K562 (cell line): ENCODE data around the gene RNF40. TPM values are rescaled to one million over a fixed set of nuclear protein-coding genes. Genes with fewer than 3 reads are reported as not detected.
"Not testable (repeated sequence)": the region's sequence is repeated elsewhere in the genome, so short reads cannot be mapped to it uniquely, and the experiment has no call there.

Experiments used
- ATAC-seq: fragments of 200-7000 bp; cut with Tn5 transposase; 3 replicates; pipeline ENCODE4 v1.9.1; 2020; ENCODE audit warnings: moderate library complexity
- BruUV-seq: library from RNA; stranded (reverse); fragments of 400-500 nt; replicated peaks from 2 replicates; lab custom pipeline; 2021; lab: Mats Ljungman, UMichigan
- CTCF ChIA-PET: fragments of 300-600 bp; formaldehyde crosslinking; extraction: SDS; loops from one replicate; lab custom pipeline; 2021; ENCODE audit warnings: low intra/inter-chr PET ratio; lab: Yijun Ruan, JAX
- POLR2A ChIA-PET: fragments of 300-600, 350-650 bp; sonication (Branson Sonifier 250); formaldehyde crosslinking; extraction: SDS; loops from one replicate; lab custom pipeline; 2021; ENCODE audit warnings: antibody characterized with exemption, inconsistent platforms; lab: Yijun Ruan, JAX
- DNase-seq, 4 experiments: peaks; one replicate each; pipeline versions ENCODE4 v3.0.0 to v3.0.0-alpha.2; 2011 to 2018; ENCODE audit warnings: low spot score in 3 of 4, mixed read lengths in 3 of 4; ENCODE audit errors: extremely low read depth in 1 of 4
- FAIRE-seq: peaks from 2 replicates; lab custom pipeline; 2011; peaks lifted over from hg19 to GRCh38; lab: Jason Lieb, UNC
- H2AFZ ChIP-seq: 2 replicates; pipeline ENCODE4 v1.6.0; 2011; ENCODE audit warnings: low read depth, low read length, control low read depth, inconsistent platforms
- H3K27ac ChIP-seq: fragments of 200-600 bp; 3 replicates; pipeline ENCODE4 v1.8.0; 2011; ENCODE audit warnings: low read depth, mild to moderate bottlenecking, control low read depth, inconsistent platforms, low read length, moderate library complexity, mixed read lengths; ENCODE audit errors: extremely low read depth
- H3K27me3 ChIP-seq, 2 experiments: fragments of 300-600 bp in 1 of 2; 2 replicates in 1 of 2; 3 replicates in 1 of 2; pipeline versions ENCODE4 v1.6.0 to v1.8.0; 2011; ENCODE audit warnings: inconsistent platforms in 2 of 2, low read length in 2 of 2, mild to moderate bottlenecking in 1 of 2, mixed read lengths in 1 of 2, moderate library complexity in 1 of 2; ENCODE audit not compliant: control insufficient read depth in 2 of 2, insufficient read depth in 2 of 2
- H3K36me3 ChIP-seq: fragments of 300-600 bp; 3 replicates; pipeline ENCODE4 v1.8.0; 2011; ENCODE audit warnings: mild to moderate bottlenecking, low read length, inconsistent platforms; ENCODE audit not compliant: control insufficient read depth, insufficient read depth
- H3K4me1 ChIP-seq, 2 experiments: fragments of 200-600 bp in 1 of 2; replicated peaks in 1 of 2; 2 replicates in 1 of 2; 3 replicates in 1 of 2; pipeline versions ENCODE4 v1.5.1 to v1.8.0; 2011; ENCODE audit warnings: inconsistent platforms in 2 of 2, low read length in 2 of 2, mild to moderate bottlenecking in 1 of 2, mixed read lengths in 1 of 2, moderate library complexity in 1 of 2; ENCODE audit not compliant: control insufficient read depth in 2 of 2, insufficient read depth in 2 of 2
- H3K4me2 ChIP-seq: 2 replicates; pipeline ENCODE4 v1.6.1; 2011; ENCODE audit warnings: low read length, control low read depth, inconsistent platforms, mixed read lengths; ENCODE audit not compliant: insufficient read depth
- H3K4me3 ChIP-seq: fragments of 200-600 bp; sonication (generic), shearing (Covaris generic); 2 replicates; pipeline ENCODE4 v1.5.1; 2016; ENCODE audit warnings: control low read depth, inconsistent platforms
- H3K79me2 ChIP-seq: fragments of 200-600 bp; 3 replicates; pipeline ENCODE4 v1.8.0; 2011; ENCODE audit warnings: low read length, inconsistent platforms; ENCODE audit not compliant: control insufficient read depth, insufficient read depth
- H3K9ac ChIP-seq, 2 experiments: 2 replicates each; pipeline versions ENCODE4 v1.6.0 to v1.6.1; 2011; ENCODE audit warnings: low read depth in 2 of 2, low read length in 2 of 2, control low read depth in 1 of 2, inconsistent platforms in 1 of 2, mild to moderate bottlenecking in 1 of 2, mixed read lengths in 1 of 2; ENCODE audit not compliant: insufficient read depth in 1 of 2
- H3K9me1 ChIP-seq: one replicate; pipeline ENCODE4 v1.6.0; 2011; ENCODE audit warnings: inconsistent platforms, mild to moderate bottlenecking, low read length, moderate library complexity; ENCODE audit not compliant: control insufficient read depth, insufficient read depth
- H3K9me3 ChIP-seq: replicated peaks from 2 replicates; pipeline ENCODE4 v1.5.1; 2011; ENCODE audit warnings: low read depth, low read length, inconsistent platforms; ENCODE audit not compliant: control insufficient read depth, insufficient read depth
- H4K20me1 ChIP-seq: replicated peaks from 2 replicates; pipeline ENCODE4 v1.6.1; 2011; ENCODE audit warnings: low read length, inconsistent platforms, mixed read lengths; ENCODE audit not compliant: control insufficient read depth, insufficient read depth
- ARID1B ChIP-seq: fragments of 450-650 bp; IDR thresholded peaks from 2 replicates; pipeline ENCODE4 v1.6.1; 2016; ENCODE audit warnings: antibody characterized with exemption, mild to moderate bottlenecking, inconsistent platforms
- CTBP1 ChIP-seq: fragments of 450-650 bp; IDR thresholded peaks from 2 replicates; pipeline ENCODE4 v1.6.1; 2016; ENCODE audit warnings: borderline replicate concordance
- HDAC1 ChIP-seq, 2 experiments: fragments of 450-650 bp; IDR thresholded peaks; 2 replicates each; pipeline ENCODE4 v1.6.1; 2016 to 2017; ENCODE audit warnings: inconsistent platforms in 1 of 2, mild to moderate bottlenecking in 1 of 2, moderate library complexity in 1 of 2
- LEF1 ChIP-seq: fragments of 450-650 bp; IDR thresholded peaks from 2 replicates; pipeline ENCODE4 v1.6.1; 2016; ENCODE audit warnings: mild to moderate bottlenecking
- RB1 ChIP-seq: fragments of 450-650 bp; IDR thresholded peaks from 2 replicates; pipeline ENCODE4 v1.6.1; 2017; ENCODE audit warnings: low read depth, mild to moderate bottlenecking
- RCOR1 ChIP-seq, 2 experiments: IDR thresholded peaks; 2 replicates each; pipeline ENCODE4 v1.6.1; 2012; ENCODE audit warnings: low read depth in 2 of 2, low read length in 2 of 2, borderline replicate concordance in 1 of 2, improper control_type of control experiment in 1 of 2
- SMARCE1 ChIP-seq: fragments of 450-650 bp; IDR thresholded peaks from 2 replicates; pipeline ENCODE4 v1.7.1; 2016; ENCODE audit warnings: mild to moderate bottlenecking
- SOX6 ChIP-seq: fragments of 450-650 bp; IDR thresholded peaks from 2 replicates; pipeline ENCODE4 v1.6.1; 2014; ENCODE audit warnings: mild to moderate bottlenecking
- ZBTB33 ChIP-seq: sonication (generic); formaldehyde crosslinking; IDR thresholded peaks from 2 replicates; pipeline ENCODE4 v1.8.1; 2023; ENCODE audit warnings: mild to moderate bottlenecking, missing genetic modification reagents
- WGBS: fragments of 100-300 bp; shearing (Covaris generic); methylation state at CpG from one replicate; pipeline ENCODE4 v1.1.6; 2016; ENCODE audit warnings: low coverage, mixed read lengths; ENCODE audit not compliant: insufficient coverage; ENCODE audit errors: missing lambda C conversion rate; 5-methylcytosine and 5-hydroxymethylcytosine counted together
- in situ Hi-C: fragments of 300-500 bp; cut with MboI; formaldehyde crosslinking; loops from 4 replicates; pipeline ENCODE4 v1.15.0; 2018; ENCODE audit warnings: inconsistent platforms, mixed read lengths
- intact Hi-C: fragments of 100-400 bp; cut with micrococcal nuclease; formaldehyde crosslinking; loops from 2 replicates; pipeline ENCODE4 v1.14.2; 2022
- polyA plus RNA-seq, 8 experiments: library from polyadenylated mRNA; depleted of rRNA in 4 of 8; stranded (reverse) in 5 of 8; unstranded in 3 of 8; fragments of >200 nt; fragmentation: Nextera tagmentation in 2 of 8; fragmentation: Illumina TruSeq in 1 of 8; extraction: Ambion mirVana in 2 of 8; extraction: Trizol in 1 of 8; gene quantifications; 2 replicates each; pipeline versions ENCODE4 v1.2.1 to v1.2.3, GENCODE V29; 2011 to 2014; ENCODE audit warnings: inconsistent platforms in 1 of 8, missing spikeins in 1 of 8
- total RNA-seq, 7 experiments: library from RNA; depleted of rRNA in 6 of 7; stranded (reverse); fragments of >200 nt in 6 of 7; fragmentation: Illumina TruSeq in 2 of 7; extraction: Trizol in 2 of 7; gene quantifications; 2 replicates each; pipeline versions ENCODE4 v1.2.1 to v1.2.3, GENCODE V29; 2011 to 2021; ENCODE audit warnings: low replicate concordance in 1 of 7
- TF ChIP-seq, protein P1 (sequence below): fragments of 450-650 bp; IDR thresholded peaks from 2 replicates; pipeline ENCODE4 v1.6.1; 2016
- TF ChIP-seq, protein P2 (sequence below): fragments of 200-800 bp; sonication (Bioruptor generic); IDR thresholded peaks from 2 replicates; pipeline ENCODE4 v1.6.1; 2017; ENCODE audit warnings: missing genetic modification characterization, missing compliant biosample characterization

The RNF40 gene
- total and polyA plus RNA-seq, 9 of the 15 experiments (the other 6 are each of a cell fraction or from before 2014, with no cell fraction given): 6.2 to 129 (median 81.5) TPM

- peak; percentile 76 for TF ChIP-seq ARID1B
- TF ChIP-seq CTBP1: peak; percentile 36; the same call in 1 of the 2 replicates
- TF ChIP-seq ZBTB33 (CRISPR knock-in tag): 0 out of 2 replicates have a peak, but pooled peaks have one; percentile 19
- TF ChIP-seq LEF1: peak; percentile 76
- TF ChIP-seq SOX6: peak; percentile 17; the same call in 1 of the 2 replicates
- TF ChIP-seq RCOR1 (IDR thresholded peaks at IDR 0.05; ENCODE audit: borderline replicate concordance in 1 of 2, low read depth in 2 of 2, low read length in 2 of 2): peak in 1 of 2 experiments; percentile 54; a peak in 1 of 4 replicates
- TF ChIP-seq, protein P1, sequence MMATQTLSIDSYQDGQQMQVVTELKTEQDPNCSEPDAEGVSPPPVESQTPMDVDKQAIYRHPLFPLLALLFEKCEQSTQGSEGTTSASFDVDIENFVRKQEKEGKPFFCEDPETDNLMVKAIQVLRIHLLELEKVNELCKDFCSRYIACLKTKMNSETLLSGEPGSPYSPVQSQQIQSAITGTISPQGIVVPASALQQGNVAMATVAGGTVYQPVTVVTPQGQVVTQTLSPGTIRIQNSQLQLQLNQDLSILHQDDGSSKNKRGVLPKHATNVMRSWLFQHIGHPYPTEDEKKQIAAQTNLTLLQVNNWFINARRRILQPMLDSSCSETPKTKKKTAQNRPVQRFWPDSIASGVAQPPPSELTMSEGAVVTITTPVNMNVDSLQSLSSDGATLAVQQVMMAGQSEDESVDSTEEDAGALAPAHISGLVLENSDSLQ: peak; percentile 94
- TF ChIP-seq HDAC1 (IDR thresholded peaks at IDR 0.05): 0 out of 4 replicates have a peak, but pooled peaks of 1 of the 2 experiments have one; percentile 21
- TF ChIP-seq SMARCE1: peak; percentile 50; the same call in 1 of the 2 replicates
- TF ChIP-seq, protein P2, sequence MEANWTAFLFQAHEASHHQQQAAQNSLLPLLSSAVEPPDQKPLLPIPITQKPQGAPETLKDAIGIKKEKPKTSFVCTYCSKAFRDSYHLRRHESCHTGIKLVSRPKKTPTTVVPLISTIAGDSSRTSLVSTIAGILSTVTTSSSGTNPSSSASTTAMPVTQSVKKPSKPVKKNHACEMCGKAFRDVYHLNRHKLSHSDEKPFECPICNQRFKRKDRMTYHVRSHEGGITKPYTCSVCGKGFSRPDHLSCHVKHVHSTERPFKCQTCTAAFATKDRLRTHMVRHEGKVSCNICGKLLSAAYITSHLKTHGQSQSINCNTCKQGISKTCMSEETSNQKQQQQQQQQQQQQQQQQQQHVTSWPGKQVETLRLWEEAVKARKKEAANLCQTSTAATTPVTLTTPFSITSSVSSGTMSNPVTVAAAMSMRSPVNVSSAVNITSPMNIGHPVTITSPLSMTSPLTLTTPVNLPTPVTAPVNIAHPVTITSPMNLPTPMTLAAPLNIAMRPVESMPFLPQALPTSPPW (CRISPR knock-in tag): peak; percentile 13; the same call in 1 of the 2 replicates
- TF ChIP-seq RB1: peak; percentile 25; the same call in 1 of the 2 replicates
Observed at GRCh38 chr16:30808890-30809426, 46.8 kb downstream of the RNF40 start (continued).

- BruUV-seq, H2AFZ ChIP-seq, H4K20me1 ChIP-seq, H3K36me3 ChIP-seq, H3K9me3 ChIP-seq, H3K27ac ChIP-seq, ATAC-seq, H3K9ac ChIP-seq, H3K79me2 ChIP-seq, H3K27me3 ChIP-seq, FAIRE-seq, CTCF ChIA-PET, in situ Hi-C loops, H3K4me3 ChIP-seq, POLR2A ChIA-PET, DNase-seq, H3K4me2 ChIP-seq, H3K9me1 ChIP-seq: not testable (repeated sequence)
- intact Hi-C loops: loop anchor here (5.0 to 10.0 kb wide), 3 partner anchors 47 to 155 kb away; partner anchors contain the start of genes CFAP119, FBRS, PRR14 and RNF40
- H3K4me1 ChIP-seq: peaks cover 25 to 44% of the 10 kb centered on the region in 2 experiments
- WGBS: 64% methylated on average over 5 of the region's 5 CpGs
Observed at GRCh38 chr16:30809675-30810074, 47.6 kb downstream of the RNF40 start.
